H1 (cell line): ENCODE results near the gene DLX2.

Source experiments
- CBX5 ChIP-seq: fragments of 300-800, 300-1000 bp; sonication (generic); IDR thresholded peaks from 2 replicates; pipeline ENCODE4 v1.7.1; 2016; ENCODE audit warnings: antibody characterized with exemption, low read length, low read depth
- FOSL1 ChIP-seq: IDR thresholded peaks from 2 replicates; pipeline ENCODE4 v1.6.1; 2011; ENCODE audit warnings: mild to moderate bottlenecking, low read depth, low read length, moderate library complexity; ENCODE audit not compliant: insufficient read depth
- JUND ChIP-seq: IDR thresholded peaks from 2 replicates; pipeline ENCODE4 v1.6.1; 2011; ENCODE audit warnings: mild to moderate bottlenecking, improper control_type of control experiment, low read length
- SIN3A ChIP-seq, 2 experiments: IDR thresholded peaks in 1 of 2; conservative IDR thresholded peaks in 1 of 2; 2 replicates each; pipeline ENCODE4 v1.6.1; 2011 to 2012; ENCODE audit warnings: low read length in 2 of 2, improper control_type of control experiment in 1 of 2, low read depth in 1 of 2, mild to moderate bottlenecking in 1 of 2
- TF ChIP-seq, protein P1 (sequence below): IDR thresholded peaks from 2 replicates; pipeline ENCODE4 v1.6.1; 2012; ENCODE audit warnings: inconsistent platforms
- TF ChIP-seq, protein P2 (sequence below), 3 experiments: IDR thresholded peaks; 1 replicate in 2 of 3; 2 replicates in 1 of 3; pipeline versions ENCODE4 v1.5.1 to v1.6.1; 2011; ENCODE audit warnings: low read length in 3 of 3, mild to moderate bottlenecking in 3 of 3, inconsistent platforms in 2 of 3, low read depth in 1 of 3, moderate library complexity in 1 of 3; ENCODE audit not compliant: insufficient read depth in 1 of 3; ENCODE audit errors: control extremely low read depth in 1 of 3

DNA sequence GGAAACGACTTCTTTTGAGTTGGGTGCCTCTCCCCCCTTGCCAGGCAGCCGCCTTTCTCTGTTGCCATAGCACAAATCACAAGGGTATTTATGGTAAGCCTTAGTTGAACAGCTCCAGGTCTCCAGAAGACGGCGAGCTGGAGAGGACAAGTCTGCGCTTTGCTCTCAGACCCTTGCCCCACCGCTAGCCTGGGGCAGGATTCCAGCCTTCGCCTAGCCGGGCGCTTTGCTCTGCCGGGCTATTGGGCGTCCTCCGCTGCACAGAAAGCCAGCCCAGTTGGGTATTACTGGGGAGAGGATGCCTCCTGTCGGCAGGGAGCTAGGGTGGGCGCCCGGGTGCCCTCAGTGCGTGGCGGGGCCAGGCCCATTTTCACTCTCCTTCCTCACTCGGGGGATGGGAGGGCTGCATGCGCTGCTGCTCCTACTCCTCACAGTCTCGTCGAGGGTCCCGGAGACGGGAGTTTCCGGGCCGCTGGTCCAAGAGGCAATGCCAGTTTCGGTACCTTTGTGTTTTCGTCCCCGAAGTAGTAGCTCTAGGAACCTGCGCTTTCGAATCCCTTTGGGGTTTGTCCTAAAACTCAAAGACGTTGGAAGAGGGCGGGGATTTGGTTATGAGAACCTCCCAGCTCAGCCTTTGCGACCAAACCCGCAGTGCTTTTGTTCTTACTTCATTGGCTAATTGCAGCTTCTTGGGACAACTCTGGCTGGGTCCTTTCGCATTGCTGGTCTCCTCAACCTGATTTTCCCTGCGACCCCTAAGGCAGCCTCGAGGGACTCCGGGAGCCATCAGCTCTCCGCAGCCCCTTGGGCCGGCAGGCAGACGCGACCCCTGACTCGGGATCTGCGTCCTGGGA, 3.6 kb upstream of the DLX2 start:
- TF ChIP-seq CBX5 (no peak), JUND (no peak), FOSL1 (no peak), SIN3A (conservative IDR thresholded peaks at IDR 0.05 in 1 of 2, IDR thresholded peaks at IDR 0.05 in 1 of 2; ENCODE audit: low read depth in 1 of 2, low read length in 2 of 2) (no peak)
- TF ChIP-seq, protein P1, sequence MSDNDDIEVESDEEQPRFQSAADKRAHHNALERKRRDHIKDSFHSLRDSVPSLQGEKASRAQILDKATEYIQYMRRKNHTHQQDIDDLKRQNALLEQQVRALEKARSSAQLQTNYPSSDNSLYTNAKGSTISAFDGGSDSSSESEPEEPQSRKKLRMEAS = no peak
- TF ChIP-seq, protein P2, sequence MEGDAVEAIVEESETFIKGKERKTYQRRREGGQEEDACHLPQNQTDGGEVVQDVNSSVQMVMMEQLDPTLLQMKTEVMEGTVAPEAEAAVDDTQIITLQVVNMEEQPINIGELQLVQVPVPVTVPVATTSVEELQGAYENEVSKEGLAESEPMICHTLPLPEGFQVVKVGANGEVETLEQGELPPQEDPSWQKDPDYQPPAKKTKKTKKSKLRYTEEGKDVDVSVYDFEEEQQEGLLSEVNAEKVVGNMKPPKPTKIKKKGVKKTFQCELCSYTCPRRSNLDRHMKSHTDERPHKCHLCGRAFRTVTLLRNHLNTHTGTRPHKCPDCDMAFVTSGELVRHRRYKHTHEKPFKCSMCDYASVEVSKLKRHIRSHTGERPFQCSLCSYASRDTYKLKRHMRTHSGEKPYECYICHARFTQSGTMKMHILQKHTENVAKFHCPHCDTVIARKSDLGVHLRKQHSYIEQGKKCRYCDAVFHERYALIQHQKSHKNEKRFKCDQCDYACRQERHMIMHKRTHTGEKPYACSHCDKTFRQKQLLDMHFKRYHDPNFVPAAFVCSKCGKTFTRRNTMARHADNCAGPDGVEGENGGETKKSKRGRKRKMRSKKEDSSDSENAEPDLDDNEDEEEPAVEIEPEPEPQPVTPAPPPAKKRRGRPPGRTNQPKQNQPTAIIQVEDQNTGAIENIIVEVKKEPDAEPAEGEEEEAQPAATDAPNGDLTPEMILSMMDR (IDR thresholded peaks at IDR 0.05; ENCODE audit: control extremely low read depth in 1 of 3, insufficient read depth in 1 of 3, low read depth in 1 of 3, low read length in 3 of 3) = peak in 2 of 3 experiments; percentile 50 to 51; a peak in 3 of 4 replicates
